HepG2 (cell line): Measurements from ENCODE around the gene HPD. TPM values are rescaled to one million over a fixed set of nuclear protein-coding genes. Genes with fewer than 3 reads are reported as not detected.

Source experiments
- ATF7 ChIP-seq, 2 experiments: fragments of 450-650 bp in 1 of 2; sonication (generic) in 1 of 2; formaldehyde crosslinking in 1 of 2; IDR thresholded peaks; 2 replicates each; pipeline versions ENCODE4 v1.4.0 to v1.6.1; 2016 to 2020; ENCODE audit warnings: antibody characterized with exemption in 1 of 2, mild to moderate bottlenecking in 1 of 2, missing genetic modification reagents in 1 of 2
- CC2D1A ChIP-seq: sonication (generic); formaldehyde crosslinking; IDR thresholded peaks from 2 replicates; pipeline ENCODE4 v1.8.1; 2023; ENCODE audit warnings: mild to moderate bottlenecking, missing genetic modification reagents
- HCFC1 ChIP-seq: fragments of 150-350 bp; IDR thresholded peaks from 2 replicates; pipeline ENCODE4 v1.6.1; 2014; ENCODE audit warnings: low read depth, low read length
- JUND ChIP-seq: sonication (generic); formaldehyde crosslinking; IDR thresholded peaks from 2 replicates; pipeline ENCODE4 v1.8.0; 2022; ENCODE audit warnings: mild to moderate bottlenecking, missing genetic modification reagents
- NPAS2 ChIP-seq: sonication (generic); formaldehyde crosslinking; IDR thresholded peaks from 2 replicates; pipeline ENCODE4 v1.8.0; 2022; ENCODE audit warnings: mild to moderate bottlenecking, missing genetic modification reagents, borderline replicate concordance
- RORA ChIP-seq: sonication (generic); formaldehyde crosslinking; IDR thresholded peaks from 2 replicates; pipeline ENCODE4 v1.5.0; 2020; ENCODE audit warnings: mild to moderate bottlenecking, missing genetic modification reagents, moderate library complexity
- SIN3B ChIP-seq: fragments of 150-350 bp; IDR thresholded peaks from 2 replicates; pipeline ENCODE4 v1.6.1; 2014; ENCODE audit warnings: low read length
- SOX5 ChIP-seq: IDR thresholded peaks from 2 replicates; pipeline ENCODE4 v1.6.1; 2016; ENCODE audit warnings: borderline replicate concordance
- TOE1 ChIP-seq: sonication (generic); formaldehyde crosslinking; IDR thresholded peaks from 2 replicates; pipeline ENCODE4 v1.4.0; 2020; ENCODE audit warnings: mild to moderate bottlenecking, missing genetic modification reagents
- ZMYM2 ChIP-seq: sonication (generic); formaldehyde crosslinking; IDR thresholded peaks from 2 replicates; pipeline ENCODE4 v1.8.0; 2022; ENCODE audit warnings: mild to moderate bottlenecking, missing genetic modification reagents
- ZNF383 ChIP-seq: sonication (generic); formaldehyde crosslinking; IDR thresholded peaks from 2 replicates; pipeline ENCODE4 v1.4.0; 2020; ENCODE audit warnings: missing genetic modification reagents, mild to moderate bottlenecking, borderline replicate concordance
- ZNF484 ChIP-seq: sonication (generic); formaldehyde crosslinking; IDR thresholded peaks from 2 replicates; pipeline ENCODE4 v1.5.1; 2020; ENCODE audit warnings: mild to moderate bottlenecking, low read depth, missing genetic modification reagents, borderline replicate concordance
- ZNF703 ChIP-seq: sonication (generic); formaldehyde crosslinking; IDR thresholded peaks from 2 replicates; pipeline ENCODE4 v1.5.1; 2020; ENCODE audit warnings: missing genetic modification reagents, mild to moderate bottlenecking, moderate library complexity, borderline replicate concordance
- ZNF883 ChIP-seq: sonication (generic); formaldehyde crosslinking; IDR thresholded peaks from 2 replicates; pipeline ENCODE4 v1.5.1; 2020; ENCODE audit warnings: mild to moderate bottlenecking, missing genetic modification reagents; ENCODE audit errors: not compliant biosample characterization
- polyA plus RNA-seq, 8 experiments: library from polyadenylated mRNA; depleted of rRNA in 3 of 8; stranded (reverse) in 7 of 8; unstranded in 1 of 8; fragments of >200 nt; fragmentation: Illumina TruSeq in 4 of 8; extraction: Trizol in 4 of 8; gene quantifications; 2 replicates each; pipeline versions ENCODE4 v1.2.1 to v1.2.3, GENCODE V29; 2011 to 2016; ENCODE audit warnings: low read depth in 4 of 8, missing spikeins in 1 of 8, mixed read lengths in 1 of 8; ENCODE audit not compliant: insufficient read depth in 1 of 8
- total RNA-seq, 5 experiments: library from RNA; depleted of rRNA; stranded (reverse); fragments of >200 nt; fragmentation: Illumina TruSeq; extraction: Trizol; gene quantifications; 2 replicates each; pipeline ENCODE4 v1.2.3, GENCODE V29; 2016; ENCODE audit warnings: low read depth in 1 of 5
- TF ChIP-seq, protein P1 (sequence below): sonication (generic); formaldehyde crosslinking; IDR thresholded peaks from 2 replicates; pipeline ENCODE4 v1.4.0; 2020; ENCODE audit warnings: missing genetic modification reagents
- TF ChIP-seq, protein P2 (sequence below): sonication (generic); formaldehyde crosslinking; IDR thresholded peaks from 2 replicates; pipeline ENCODE4 v1.9.0; 2022; ENCODE audit warnings: missing genetic modification reagents, mild to moderate bottlenecking, borderline replicate concordance
- TF ChIP-seq, protein P3 (sequence below): sonication (generic); formaldehyde crosslinking; IDR thresholded peaks from 2 replicates; pipeline ENCODE4 v1.4.0; 2020; ENCODE audit warnings: missing genetic modification reagents, mild to moderate bottlenecking, borderline replicate concordance
- TF ChIP-seq, protein P4 (sequence below): sonication (generic); formaldehyde crosslinking; IDR thresholded peaks from 2 replicates; pipeline ENCODE4 v1.5.1; 2020; ENCODE audit warnings: mild to moderate bottlenecking, moderate library complexity, missing genetic modification reagents
- TF ChIP-seq, protein P5 (sequence below): sonication (generic); formaldehyde crosslinking; IDR thresholded peaks from 2 replicates; pipeline ENCODE4 v1.4.0; 2020; ENCODE audit warnings: missing genetic modification reagents

Gene HPD
- total and polyA plus RNA-seq, 2 of the 13 experiments (the other 11 are each of a cell fraction or from before 2014, with no cell fraction given), result 120 to 195 TPM

DNA sequence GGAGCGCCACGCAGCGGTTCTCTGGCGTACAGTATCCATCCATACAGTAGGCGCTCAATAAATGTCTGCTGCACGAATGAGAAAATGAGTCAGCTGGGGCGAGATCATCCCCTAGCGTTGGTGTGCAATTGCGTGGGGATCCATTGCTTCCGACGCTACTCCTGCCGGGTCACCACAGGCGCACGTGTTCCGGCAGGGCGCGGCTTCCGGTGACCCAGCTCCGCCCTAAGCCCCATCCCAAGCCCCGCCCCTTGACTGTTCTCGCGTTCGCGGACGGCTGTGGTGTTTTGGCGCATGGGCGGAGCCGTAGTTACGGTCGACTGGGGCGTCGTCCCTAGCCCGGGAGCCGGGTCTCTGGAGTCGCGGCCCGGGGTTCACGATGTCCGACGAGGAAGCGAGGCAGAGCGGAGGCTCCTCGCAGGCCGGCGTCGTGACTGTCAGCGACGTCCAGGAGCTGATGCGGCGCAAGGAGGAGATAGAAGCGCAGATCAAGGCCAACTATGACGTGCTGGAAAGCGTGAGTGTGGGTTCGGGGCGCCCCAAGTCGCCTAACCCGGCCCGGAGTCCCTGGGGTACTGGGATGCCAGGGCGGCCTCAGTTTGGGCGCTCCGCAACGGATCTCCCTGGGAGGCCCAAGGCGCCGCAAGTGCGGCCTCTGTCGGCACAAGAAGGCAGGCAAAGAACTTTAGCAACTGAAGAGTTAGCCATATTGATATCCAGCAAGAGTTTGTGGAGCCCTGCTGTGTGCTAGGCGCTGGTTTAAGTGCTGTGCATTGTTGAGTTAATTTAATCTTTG lies 30.0 kb upstream of the HPD start, which contains the start of gene PSMD9 (continued):
- TF ChIP-seq, protein P1, sequence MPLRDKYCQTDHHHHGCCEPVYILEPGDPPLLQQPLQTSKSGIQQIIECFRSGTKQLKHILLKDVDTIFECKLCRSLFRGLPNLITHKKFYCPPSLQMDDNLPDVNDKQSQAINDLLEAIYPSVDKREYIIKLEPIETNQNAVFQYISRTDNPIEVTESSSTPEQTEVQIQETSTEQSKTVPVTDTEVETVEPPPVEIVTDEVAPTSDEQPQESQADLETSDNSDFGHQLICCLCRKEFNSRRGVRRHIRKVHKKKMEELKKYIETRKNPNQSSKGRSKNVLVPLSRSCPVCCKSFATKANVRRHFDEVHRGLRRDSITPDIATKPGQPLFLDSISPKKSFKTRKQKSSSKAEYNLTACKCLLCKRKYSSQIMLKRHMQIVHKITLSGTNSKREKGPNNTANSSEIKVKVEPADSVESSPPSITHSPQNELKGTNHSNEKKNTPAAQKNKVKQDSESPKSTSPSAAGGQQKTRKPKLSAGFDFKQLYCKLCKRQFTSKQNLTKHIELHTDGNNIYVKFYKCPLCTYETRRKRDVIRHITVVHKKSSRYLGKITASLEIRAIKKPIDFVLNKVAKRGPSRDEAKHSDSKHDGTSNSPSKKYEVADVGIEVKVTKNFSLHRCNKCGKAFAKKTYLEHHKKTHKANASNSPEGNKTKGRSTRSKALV (CRISPR knock-in tag), result no peak
- TF ChIP-seq, protein P2, sequence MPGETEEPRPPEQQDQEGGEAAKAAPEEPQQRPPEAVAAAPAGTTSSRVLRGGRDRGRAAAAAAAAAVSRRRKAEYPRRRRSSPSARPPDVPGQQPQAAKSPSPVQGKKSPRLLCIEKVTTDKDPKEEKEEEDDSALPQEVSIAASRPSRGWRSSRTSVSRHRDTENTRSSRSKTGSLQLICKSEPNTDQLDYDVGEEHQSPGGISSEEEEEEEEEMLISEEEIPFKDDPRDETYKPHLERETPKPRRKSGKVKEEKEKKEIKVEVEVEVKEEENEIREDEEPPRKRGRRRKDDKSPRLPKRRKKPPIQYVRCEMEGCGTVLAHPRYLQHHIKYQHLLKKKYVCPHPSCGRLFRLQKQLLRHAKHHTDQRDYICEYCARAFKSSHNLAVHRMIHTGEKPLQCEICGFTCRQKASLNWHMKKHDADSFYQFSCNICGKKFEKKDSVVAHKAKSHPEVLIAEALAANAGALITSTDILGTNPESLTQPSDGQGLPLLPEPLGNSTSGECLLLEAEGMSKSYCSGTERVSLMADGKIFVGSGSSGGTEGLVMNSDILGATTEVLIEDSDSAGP (CRISPR knock-in tag), result peak; percentile 95
- peak; percentile 75 for TF ChIP-seq SOX5
- TF ChIP-seq ZNF484 (CRISPR knock-in tag), result no peak
- TF ChIP-seq ZNF383 (CRISPR knock-in tag), result peak; percentile 98; the same call in 1 of the 2 replicates
- no peak for TF ChIP-seq ATF7 (IDR thresholded peaks at IDR 0.05)
- peak; percentile 87 for TF ChIP-seq ATF7 (CRISPR knock-in tag; IDR thresholded peaks at IDR 0.05)
- peak; percentile 100 for TF ChIP-seq ZMYM2 (CRISPR knock-in tag)
- peak; percentile 43; the same call in 1 of the 2 replicates for TF ChIP-seq HCFC1
- peak; percentile 96 for TF ChIP-seq ZNF883 (CRISPR knock-in tag)
- no peak for TF ChIP-seq RORA (CRISPR knock-in tag)
- TF ChIP-seq TOE1 (CRISPR knock-in tag), result peak; percentile 42; the same call in 1 of the 2 replicates
- TF ChIP-seq, protein P3, sequence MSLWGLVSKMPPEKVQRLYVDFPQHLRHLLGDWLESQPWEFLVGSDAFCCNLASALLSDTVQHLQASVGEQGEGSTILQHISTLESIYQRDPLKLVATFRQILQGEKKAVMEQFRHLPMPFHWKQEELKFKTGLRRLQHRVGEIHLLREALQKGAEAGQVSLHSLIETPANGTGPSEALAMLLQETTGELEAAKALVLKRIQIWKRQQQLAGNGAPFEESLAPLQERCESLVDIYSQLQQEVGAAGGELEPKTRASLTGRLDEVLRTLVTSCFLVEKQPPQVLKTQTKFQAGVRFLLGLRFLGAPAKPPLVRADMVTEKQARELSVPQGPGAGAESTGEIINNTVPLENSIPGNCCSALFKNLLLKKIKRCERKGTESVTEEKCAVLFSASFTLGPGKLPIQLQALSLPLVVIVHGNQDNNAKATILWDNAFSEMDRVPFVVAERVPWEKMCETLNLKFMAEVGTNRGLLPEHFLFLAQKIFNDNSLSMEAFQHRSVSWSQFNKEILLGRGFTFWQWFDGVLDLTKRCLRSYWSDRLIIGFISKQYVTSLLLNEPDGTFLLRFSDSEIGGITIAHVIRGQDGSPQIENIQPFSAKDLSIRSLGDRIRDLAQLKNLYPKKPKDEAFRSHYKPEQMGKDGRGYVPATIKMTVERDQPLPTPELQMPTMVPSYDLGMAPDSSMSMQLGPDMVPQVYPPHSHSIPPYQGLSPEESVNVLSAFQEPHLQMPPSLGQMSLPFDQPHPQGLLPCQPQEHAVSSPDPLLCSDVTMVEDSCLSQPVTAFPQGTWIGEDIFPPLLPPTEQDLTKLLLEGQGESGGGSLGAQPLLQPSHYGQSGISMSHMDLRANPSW (CRISPR knock-in tag), result peak; percentile 79; the same call in 1 of the 2 replicates
- TF ChIP-seq JUND (CRISPR knock-in tag), result peak; percentile 80
- no peak for TF ChIP-seq CC2D1A (CRISPR knock-in tag)
- TF ChIP-seq, protein P4, sequence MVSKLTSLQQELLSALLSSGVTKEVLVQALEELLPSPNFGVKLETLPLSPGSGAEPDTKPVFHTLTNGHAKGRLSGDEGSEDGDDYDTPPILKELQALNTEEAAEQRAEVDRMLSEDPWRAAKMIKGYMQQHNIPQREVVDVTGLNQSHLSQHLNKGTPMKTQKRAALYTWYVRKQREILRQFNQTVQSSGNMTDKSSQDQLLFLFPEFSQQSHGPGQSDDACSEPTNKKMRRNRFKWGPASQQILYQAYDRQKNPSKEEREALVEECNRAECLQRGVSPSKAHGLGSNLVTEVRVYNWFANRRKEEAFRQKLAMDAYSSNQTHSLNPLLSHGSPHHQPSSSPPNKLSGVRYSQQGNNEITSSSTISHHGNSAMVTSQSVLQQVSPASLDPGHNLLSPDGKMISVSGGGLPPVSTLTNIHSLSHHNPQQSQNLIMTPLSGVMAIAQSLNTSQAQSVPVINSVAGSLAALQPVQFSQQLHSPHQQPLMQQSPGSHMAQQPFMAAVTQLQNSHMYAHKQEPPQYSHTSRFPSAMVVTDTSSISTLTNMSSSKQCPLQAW, result peak; percentile 99
- TF ChIP-seq SIN3B, result no peak; the same call in 1 of the 2 replicates
- TF ChIP-seq ZNF703 (CRISPR knock-in tag), result no peak
- no peak for TF ChIP-seq NPAS2
- TF ChIP-seq, protein P5, sequence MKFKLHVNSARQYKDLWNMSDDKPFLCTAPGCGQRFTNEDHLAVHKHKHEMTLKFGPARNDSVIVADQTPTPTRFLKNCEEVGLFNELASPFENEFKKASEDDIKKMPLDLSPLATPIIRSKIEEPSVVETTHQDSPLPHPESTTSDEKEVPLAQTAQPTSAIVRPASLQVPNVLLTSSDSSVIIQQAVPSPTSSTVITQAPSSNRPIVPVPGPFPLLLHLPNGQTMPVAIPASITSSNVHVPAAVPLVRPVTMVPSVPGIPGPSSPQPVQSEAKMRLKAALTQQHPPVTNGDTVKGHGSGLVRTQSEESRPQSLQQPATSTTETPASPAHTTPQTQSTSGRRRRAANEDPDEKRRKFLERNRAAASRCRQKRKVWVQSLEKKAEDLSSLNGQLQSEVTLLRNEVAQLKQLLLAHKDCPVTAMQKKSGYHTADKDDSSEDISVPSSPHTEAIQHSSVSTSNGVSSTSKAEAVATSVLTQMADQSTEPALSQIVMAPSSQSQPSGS, result peak; percentile 88
